K562 (cell line): ENCODE results near the gene CTF1. TPM values are rescaled to one million over a fixed set of nuclear protein-coding genes. Genes with fewer than 3 reads are reported as not detected.
A peak's percentile ranks its signal among the peaks of the same experiment; 100 is the strongest.

Source experiments
- KAT7 ChIP-seq: sonication (generic); formaldehyde crosslinking; IDR thresholded peaks from 2 replicates; pipeline ENCODE4 v1.8.0; 2022; ENCODE audit warnings: missing genetic modification reagents, mild to moderate bottlenecking, borderline replicate concordance
- SMARCA4 ChIP-seq: fragments of 450-650 bp; IDR thresholded peaks from 2 replicates; pipeline ENCODE4 v1.6.1; 2016
- SMARCE1 ChIP-seq: fragments of 450-650 bp; IDR thresholded peaks from 2 replicates; pipeline ENCODE4 v1.7.1; 2016; ENCODE audit warnings: mild to moderate bottlenecking
- SPI1 ChIP-seq: IDR thresholded peaks from 2 replicates; pipeline ENCODE4 v1.6.1; 2011; ENCODE audit warnings: low read depth, low read length, control low read depth, borderline replicate concordance
- SRSF1 ChIP-seq: fragments of 200-400 bp; formaldehyde crosslinking; IDR thresholded peaks from 2 replicates; pipeline ENCODE4 v1.6.1; 2017; ENCODE audit warnings: mild to moderate bottlenecking, low read depth, low read length, moderate library complexity
- TEAD4 ChIP-seq, 2 experiments: sonication (generic) in 1 of 2; formaldehyde crosslinking in 1 of 2; IDR thresholded peaks; 2 replicates each; pipeline versions ENCODE4 v1.6.1 to v1.8.0; 2012 to 2022; ENCODE audit warnings: borderline replicate concordance in 1 of 2, inconsistent platforms in 1 of 2, low read length in 1 of 2, mild to moderate bottlenecking in 1 of 2, missing genetic modification reagents in 1 of 2
- ZNF766 ChIP-seq: fragments of 200-800 bp; sonication (Bioruptor generic); conservative IDR thresholded peaks from 2 replicates; pipeline ENCODE4 v1.6.1; 2016; ENCODE audit warnings: missing genetic modification characterization, missing compliant biosample characterization
- polyA plus RNA-seq, 8 experiments: library from polyadenylated mRNA; depleted of rRNA in 4 of 8; stranded (reverse) in 5 of 8; unstranded in 3 of 8; fragments of >200 nt; fragmentation: Nextera tagmentation in 2 of 8; fragmentation: Illumina TruSeq in 1 of 8; extraction: Ambion mirVana in 2 of 8; extraction: Trizol in 1 of 8; gene quantifications; 2 replicates each; pipeline versions ENCODE4 v1.2.1 to v1.2.3, GENCODE V29; 2011 to 2014; ENCODE audit warnings: inconsistent platforms in 1 of 8, missing spikeins in 1 of 8
- total RNA-seq, 7 experiments: library from RNA; depleted of rRNA in 6 of 7; stranded (reverse); fragments of >200 nt in 6 of 7; fragmentation: Illumina TruSeq in 2 of 7; extraction: Trizol in 2 of 7; gene quantifications; 2 replicates each; pipeline versions ENCODE4 v1.2.1 to v1.2.3, GENCODE V29; 2011 to 2021; ENCODE audit warnings: low replicate concordance in 1 of 7
- TF ChIP-seq, protein P1 (sequence below), 2 experiments: fragments of 450-650 bp; IDR thresholded peaks; 2 replicates each; pipeline ENCODE4 v1.6.1; 2018; ENCODE audit warnings: mild to moderate bottlenecking in 2 of 2, low read depth in 1 of 2; ENCODE audit not compliant: partially characterized antibody in 2 of 2
- TF ChIP-seq, protein P2 (sequence below), 3 experiments: IDR thresholded peaks in 2 of 3; conservative IDR thresholded peaks in 1 of 3; 2 replicates each; pipeline ENCODE4 v1.5.1; 2011 to 2012; ENCODE audit warnings: low read length in 3 of 3, mild to moderate bottlenecking in 3 of 3, control low read depth in 2 of 3, improper control_type of control experiment in 1 of 3, inconsistent platforms in 1 of 3, low read depth in 1 of 3, mixed read lengths in 1 of 3, moderate library complexity in 1 of 3; ENCODE audit not compliant: insufficient read depth in 2 of 3
- TF ChIP-seq, protein P3 (sequence below): fragments of 250-450 bp; sonication (Bioruptor Pico); IDR thresholded peaks from 2 replicates; pipeline ENCODE4 v1.6.1; 2021; ENCODE audit warnings: mild to moderate bottlenecking
- TF ChIP-seq, protein P4 (sequence below): sonication (generic); formaldehyde crosslinking; IDR thresholded peaks from 2 replicates; pipeline ENCODE4 v1.8.1; 2023; ENCODE audit warnings: mild to moderate bottlenecking, missing genetic modification reagents
- TF ChIP-seq, protein P5 (sequence below), 2 experiments: fragments of 450-650 bp in 1 of 2; sonication (generic) in 1 of 2; formaldehyde crosslinking; conservative IDR thresholded peaks; 2 replicates each; pipeline versions ENCODE4 v1.4.0 to v1.8.1; 2020 to 2022; ENCODE audit warnings: mild to moderate bottlenecking in 1 of 2, missing genetic modification reagents in 1 of 2
- TF ChIP-seq, protein P6 (sequence below): fragments of 250-450 bp; sonication (Bioruptor Pico); IDR thresholded peaks from 2 replicates; pipeline ENCODE4 v1.5.0; 2020; ENCODE audit warnings: mild to moderate bottlenecking

Gene CTF1
- total and polyA plus RNA-seq, 9 of the 15 experiments (the other 6 are each of a cell fraction or from before 2014, with no cell fraction given), result 0.24 to 2.5 (median 0.44) TPM

DNA sequence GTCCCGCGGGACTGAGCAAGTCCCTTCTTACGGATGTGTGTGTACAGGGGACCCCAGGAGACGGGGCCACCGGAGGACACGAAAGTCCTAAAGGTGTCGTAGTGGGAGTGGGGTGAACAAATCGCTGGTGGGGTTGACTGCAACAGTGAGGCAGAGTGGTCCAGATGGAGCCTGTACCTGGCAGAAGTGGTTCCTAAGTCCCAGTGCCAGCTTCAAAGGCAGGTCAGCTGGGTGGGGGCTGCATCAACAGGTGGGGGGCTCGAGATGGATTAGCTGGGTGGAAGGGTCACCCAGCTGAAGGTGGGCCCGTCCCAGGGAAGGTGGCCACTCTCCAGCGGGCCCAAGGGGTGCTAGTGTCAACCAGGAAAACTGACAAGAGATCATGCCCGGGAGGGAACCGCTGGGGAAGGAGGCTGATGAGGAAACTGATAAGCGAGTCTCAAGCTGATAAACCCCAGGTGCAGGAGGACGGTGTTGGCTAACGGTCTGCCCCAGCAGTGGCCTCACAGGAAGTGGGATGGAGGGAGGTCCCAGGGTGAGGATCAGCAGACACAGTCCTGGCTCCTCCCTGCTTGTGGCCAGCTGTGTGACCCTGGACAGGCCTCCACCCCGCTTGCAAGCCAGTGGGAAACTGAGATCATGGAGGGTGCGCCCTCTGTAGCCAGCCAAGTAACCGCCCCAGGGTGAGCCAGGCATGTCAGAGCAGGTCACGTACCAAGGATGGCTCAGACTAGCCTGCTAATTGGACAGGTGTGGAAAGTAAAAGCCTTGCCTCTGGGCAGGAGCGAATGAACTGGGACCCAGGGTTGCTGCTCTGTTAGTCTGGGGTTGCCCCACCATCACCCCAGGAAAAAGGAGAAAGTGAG, 53.5 kb downstream of the CTF1 start (continued):
- peak; percentile 87 for TF ChIP-seq SMARCA4
- TF ChIP-seq, protein P1, sequence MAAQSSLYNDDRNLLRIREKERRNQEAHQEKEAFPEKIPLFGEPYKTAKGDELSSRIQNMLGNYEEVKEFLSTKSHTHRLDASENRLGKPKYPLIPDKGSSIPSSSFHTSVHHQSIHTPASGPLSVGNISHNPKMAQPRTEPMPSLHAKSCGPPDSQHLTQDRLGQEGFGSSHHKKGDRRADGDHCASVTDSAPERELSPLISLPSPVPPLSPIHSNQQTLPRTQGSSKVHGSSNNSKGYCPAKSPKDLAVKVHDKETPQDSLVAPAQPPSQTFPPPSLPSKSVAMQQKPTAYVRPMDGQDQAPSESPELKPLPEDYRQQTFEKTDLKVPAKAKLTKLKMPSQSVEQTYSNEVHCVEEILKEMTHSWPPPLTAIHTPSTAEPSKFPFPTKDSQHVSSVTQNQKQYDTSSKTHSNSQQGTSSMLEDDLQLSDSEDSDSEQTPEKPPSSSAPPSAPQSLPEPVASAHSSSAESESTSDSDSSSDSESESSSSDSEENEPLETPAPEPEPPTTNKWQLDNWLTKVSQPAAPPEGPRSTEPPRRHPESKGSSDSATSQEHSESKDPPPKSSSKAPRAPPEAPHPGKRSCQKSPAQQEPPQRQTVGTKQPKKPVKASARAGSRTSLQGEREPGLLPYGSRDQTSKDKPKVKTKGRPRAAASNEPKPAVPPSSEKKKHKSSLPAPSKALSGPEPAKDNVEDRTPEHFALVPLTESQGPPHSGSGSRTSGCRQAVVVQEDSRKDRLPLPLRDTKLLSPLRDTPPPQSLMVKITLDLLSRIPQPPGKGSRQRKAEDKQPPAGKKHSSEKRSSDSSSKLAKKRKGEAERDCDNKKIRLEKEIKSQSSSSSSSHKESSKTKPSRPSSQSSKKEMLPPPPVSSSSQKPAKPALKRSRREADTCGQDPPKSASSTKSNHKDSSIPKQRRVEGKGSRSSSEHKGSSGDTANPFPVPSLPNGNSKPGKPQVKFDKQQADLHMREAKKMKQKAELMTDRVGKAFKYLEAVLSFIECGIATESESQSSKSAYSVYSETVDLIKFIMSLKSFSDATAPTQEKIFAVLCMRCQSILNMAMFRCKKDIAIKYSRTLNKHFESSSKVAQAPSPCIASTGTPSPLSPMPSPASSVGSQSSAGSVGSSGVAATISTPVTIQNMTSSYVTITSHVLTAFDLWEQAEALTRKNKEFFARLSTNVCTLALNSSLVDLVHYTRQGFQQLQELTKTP (IDR thresholded peaks at IDR 0.05; ENCODE audit: low read depth in 1 of 2, partially characterized antibody in 2 of 2), result peak in 1 of 2 experiments; percentile 36
- TF ChIP-seq, protein P2, sequence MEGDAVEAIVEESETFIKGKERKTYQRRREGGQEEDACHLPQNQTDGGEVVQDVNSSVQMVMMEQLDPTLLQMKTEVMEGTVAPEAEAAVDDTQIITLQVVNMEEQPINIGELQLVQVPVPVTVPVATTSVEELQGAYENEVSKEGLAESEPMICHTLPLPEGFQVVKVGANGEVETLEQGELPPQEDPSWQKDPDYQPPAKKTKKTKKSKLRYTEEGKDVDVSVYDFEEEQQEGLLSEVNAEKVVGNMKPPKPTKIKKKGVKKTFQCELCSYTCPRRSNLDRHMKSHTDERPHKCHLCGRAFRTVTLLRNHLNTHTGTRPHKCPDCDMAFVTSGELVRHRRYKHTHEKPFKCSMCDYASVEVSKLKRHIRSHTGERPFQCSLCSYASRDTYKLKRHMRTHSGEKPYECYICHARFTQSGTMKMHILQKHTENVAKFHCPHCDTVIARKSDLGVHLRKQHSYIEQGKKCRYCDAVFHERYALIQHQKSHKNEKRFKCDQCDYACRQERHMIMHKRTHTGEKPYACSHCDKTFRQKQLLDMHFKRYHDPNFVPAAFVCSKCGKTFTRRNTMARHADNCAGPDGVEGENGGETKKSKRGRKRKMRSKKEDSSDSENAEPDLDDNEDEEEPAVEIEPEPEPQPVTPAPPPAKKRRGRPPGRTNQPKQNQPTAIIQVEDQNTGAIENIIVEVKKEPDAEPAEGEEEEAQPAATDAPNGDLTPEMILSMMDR (IDR thresholded peaks at IDR 0.05 in 2 of 3, conservative IDR thresholded peaks at IDR 0.05 in 1 of 3; ENCODE audit: insufficient read depth in 2 of 3, low read depth in 1 of 3, low read length in 3 of 3), result peak; percentile 50 to 52 (median 51); a peak in 5 of 6 replicates
- no peak for TF ChIP-seq SRSF1
- peak; percentile 61; the same call in 1 of the 2 replicates for TF ChIP-seq SPI1
- TF ChIP-seq, protein P3, sequence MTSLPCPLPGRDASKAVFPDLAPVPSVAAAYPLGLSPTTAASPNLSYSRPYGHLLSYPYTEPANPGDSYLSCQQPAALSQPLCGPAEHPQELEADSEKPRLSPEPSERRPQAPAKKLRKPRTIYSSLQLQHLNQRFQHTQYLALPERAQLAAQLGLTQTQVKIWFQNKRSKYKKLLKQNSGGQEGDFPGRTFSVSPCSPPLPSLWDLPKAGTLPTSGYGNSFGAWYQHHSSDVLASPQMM (CRISPR knock-in tag), result no peak
- TF ChIP-seq, protein P4, sequence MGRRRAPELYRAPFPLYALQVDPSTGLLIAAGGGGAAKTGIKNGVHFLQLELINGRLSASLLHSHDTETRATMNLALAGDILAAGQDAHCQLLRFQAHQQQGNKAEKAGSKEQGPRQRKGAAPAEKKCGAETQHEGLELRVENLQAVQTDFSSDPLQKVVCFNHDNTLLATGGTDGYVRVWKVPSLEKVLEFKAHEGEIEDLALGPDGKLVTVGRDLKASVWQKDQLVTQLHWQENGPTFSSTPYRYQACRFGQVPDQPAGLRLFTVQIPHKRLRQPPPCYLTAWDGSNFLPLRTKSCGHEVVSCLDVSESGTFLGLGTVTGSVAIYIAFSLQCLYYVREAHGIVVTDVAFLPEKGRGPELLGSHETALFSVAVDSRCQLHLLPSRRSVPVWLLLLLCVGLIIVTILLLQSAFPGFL (CRISPR knock-in tag), result no peak
- TF ChIP-seq, protein P5, sequence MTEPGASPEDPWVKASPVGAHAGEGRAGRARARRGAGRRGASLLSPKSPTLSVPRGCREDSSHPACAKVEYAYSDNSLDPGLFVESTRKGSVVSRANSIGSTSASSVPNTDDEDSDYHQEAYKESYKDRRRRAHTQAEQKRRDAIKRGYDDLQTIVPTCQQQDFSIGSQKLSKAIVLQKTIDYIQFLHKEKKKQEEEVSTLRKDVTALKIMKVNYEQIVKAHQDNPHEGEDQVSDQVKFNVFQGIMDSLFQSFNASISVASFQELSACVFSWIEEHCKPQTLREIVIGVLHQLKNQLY (CRISPR knock-in tag; conservative IDR thresholded peaks at IDR 0.05), result no peak
- TF ChIP-seq, protein P6, sequence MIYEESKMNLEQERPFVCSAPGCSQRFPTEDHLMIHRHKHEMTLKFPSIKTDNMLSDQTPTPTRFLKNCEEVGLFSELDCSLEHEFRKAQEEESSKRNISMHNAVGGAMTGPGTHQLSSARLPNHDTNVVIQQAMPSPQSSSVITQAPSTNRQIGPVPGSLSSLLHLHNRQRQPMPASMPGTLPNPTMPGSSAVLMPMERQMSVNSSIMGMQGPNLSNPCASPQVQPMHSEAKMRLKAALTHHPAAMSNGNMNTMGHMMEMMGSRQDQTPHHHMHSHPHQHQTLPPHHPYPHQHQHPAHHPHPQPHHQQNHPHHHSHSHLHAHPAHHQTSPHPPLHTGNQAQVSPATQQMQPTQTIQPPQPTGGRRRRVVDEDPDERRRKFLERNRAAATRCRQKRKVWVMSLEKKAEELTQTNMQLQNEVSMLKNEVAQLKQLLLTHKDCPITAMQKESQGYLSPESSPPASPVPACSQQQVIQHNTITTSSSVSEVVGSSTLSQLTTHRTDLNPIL, result 0 out of 2 replicates have a peak, but pooled peaks have one; percentile 43
- peak; percentile 80 for TF ChIP-seq SMARCE1
- no peak for TF ChIP-seq KAT7 (CRISPR knock-in tag)
- TF ChIP-seq ZNF766 (CRISPR knock-in tag), result 0 out of 2 replicates have a peak, but pooled peaks have one; percentile 27
- peak; percentile 65; the same call in 1 of the 2 replicates for TF ChIP-seq TEAD4 (IDR thresholded peaks at IDR 0.05; ENCODE audit: low read length)
- no peak for TF ChIP-seq TEAD4 (CRISPR knock-in tag; IDR thresholded peaks at IDR 0.05; ENCODE audit: borderline replicate concordance)
